T-helper 1 cell (primary cell): ENCODE results near the gene SH3RF3.
"Not testable (repeated sequence)": the region's sequence is repeated elsewhere in the genome, so short reads cannot be mapped to it uniquely, and the experiment has no call there.

Source experiments
- DNase-seq, 5 donors: peaks; one replicate each; pipeline ENCODE4 v3.0.0-alpha.2; 2012 to 2020

The SH3RF3 gene

GRCh38 chr2:109220860-109221259 is 91.9 kb downstream of the SH3RF3 start:
- DNase-seq = no peak

- DNase-seq = not testable (repeated sequence)
These were observed 92.3 kb downstream of the SH3RF3 start for GRCh38 chr2:109221316-109221715.

GRCh38 chr2:109222422-109222821 is 93.4 kb downstream of the SH3RF3 start:
- no peak for DNase-seq

GRCh38 chr2:109222825-109223471 is 93.9 kb downstream of the SH3RF3 start:
- DNase-seq = no peak

GRCh38 chr2:109223490-109223889 is 94.5 kb downstream of the SH3RF3 start:
- DNase-seq = no peak

- DNase-seq = not testable (repeated sequence)
These were observed 95.3 kb downstream of the SH3RF3 start for GRCh38 chr2:109224341-109224740.

- no peak for DNase-seq
These were observed 96.3 kb downstream of the SH3RF3 start for GRCh38 chr2:109225170-109225782.

GRCh38 chr2:109226128-109226527 is 97.1 kb downstream of the SH3RF3 start:
- DNase-seq = no peak

- no peak for DNase-seq
These were observed 97.6 kb downstream of the SH3RF3 start for GRCh38 chr2:109226622-109227021.

- DNase-seq = no peak
These were observed 100.2 kb downstream of the SH3RF3 start for GRCh38 chr2:109229094-109229675.

GRCh38 chr2:109230941-109231420 is 102.0 kb downstream of the SH3RF3 start:
- no peak for DNase-seq

- no peak for DNase-seq
These were observed 102.4 kb downstream of the SH3RF3 start for GRCh38 chr2:109231428-109231827.

GRCh38 chr2:109231996-109232705 is 103.1 kb downstream of the SH3RF3 start:
- no peak for DNase-seq

GRCh38 chr2:109232909-109233308 is 103.9 kb downstream of the SH3RF3 start:
- DNase-seq = no peak

- DNase-seq = no peak
These were observed 104.6 kb downstream of the SH3RF3 start for GRCh38 chr2:109233643-109234042.

- DNase-seq = no peak
These were observed 105.3 kb downstream of the SH3RF3 start for GRCh38 chr2:109234355-109234754.

- DNase-seq = no peak
These were observed 107.1 kb downstream of the SH3RF3 start for GRCh38 chr2:109236147-109236546.

GRCh38 chr2:109237792-109238191 is 108.8 kb downstream of the SH3RF3 start:
- DNase-seq = no peak

GRCh38 chr2:109238580-109238979 is 109.6 kb downstream of the SH3RF3 start:
- peak in 2 of 5 donors; percentile 22 to 87 for DNase-seq

- no peak for DNase-seq
These were observed 110.7 kb downstream of the SH3RF3 start for GRCh38 chr2:109239720-109240119.

- DNase-seq = no peak
These were observed 113.2 kb downstream of the SH3RF3 start for GRCh38 chr2:109242210-109242653.

GRCh38 chr2:109242654-109243331 is 113.8 kb downstream of the SH3RF3 start:
- no peak for DNase-seq
